HG02852 (cell line): ENCODE results near the gene TADA3.
"Not testable (repeated sequence)": the region's sequence is repeated elsewhere in the genome, so short reads cannot be mapped to it uniquely, and the experiment has no call there.

Source experiments
- ATAC-seq: cut with Tn5 transposase; IDR thresholded peaks from one replicate; pipeline ENCODE4 v1.9.1; 2021; ENCODE audit warnings: mild to moderate bottlenecking, moderate library complexity; ENCODE audit not compliant: unreplicated experiment

The TADA3 gene

DNA sequence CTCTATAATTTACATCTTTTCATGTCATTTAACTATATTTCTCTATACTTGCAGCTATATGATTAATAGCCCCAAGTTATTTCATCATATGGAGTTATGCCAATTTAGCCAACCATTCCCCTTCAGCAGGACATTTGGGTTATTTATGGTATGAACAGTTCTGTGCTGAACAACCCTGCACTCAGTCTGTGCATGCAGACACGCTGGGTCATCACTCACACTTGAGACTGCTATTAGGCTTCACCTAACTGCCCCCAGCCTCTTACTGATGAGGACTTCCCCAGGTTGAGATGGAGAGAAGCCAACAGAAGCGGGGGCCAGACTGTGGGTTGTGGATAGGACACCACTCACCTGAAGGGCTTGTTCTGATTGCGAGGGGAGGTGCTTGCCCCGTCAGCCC lies 7.3 kb downstream of the TADA3 start:
- no peak for ATAC-seq

DNA sequence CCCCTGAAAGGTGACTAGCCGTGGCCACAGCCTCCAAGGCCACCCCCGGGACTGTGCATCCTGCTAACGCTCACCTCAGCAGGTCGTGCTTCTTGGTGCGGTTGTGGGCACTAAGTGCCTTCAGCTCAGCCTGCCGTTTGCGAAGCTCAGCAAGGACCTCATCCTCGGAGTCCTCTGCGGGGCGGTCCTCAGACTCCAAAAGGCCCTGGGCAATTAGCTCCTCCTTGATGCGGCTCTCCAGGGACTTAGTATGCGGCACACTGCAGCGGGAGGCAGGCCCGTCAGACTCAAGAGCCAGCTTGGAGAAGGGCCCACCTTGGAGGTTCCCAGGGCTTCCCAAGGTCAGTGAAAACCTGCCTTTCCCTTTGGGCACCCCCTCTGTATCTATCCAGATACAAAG lies 8.3 kb downstream of the TADA3 start:
- no peak for ATAC-seq

- no peak for ATAC-seq
These were observed 9.5 kb downstream of the TADA3 start for GRCh38 chr3:9782770-9783169.

- no peak for ATAC-seq
These were observed 10.2 kb downstream of the TADA3 start for GRCh38 chr3:9781978-9782603.

- no peak for ATAC-seq
These were observed 10.7 kb downstream of the TADA3 start for GRCh38 chr3:9781551-9781950.

- ATAC-seq = no peak
These were observed 11.4 kb downstream of the TADA3 start for GRCh38 chr3:9780910-9781309.

- ATAC-seq = no peak
These were observed 11.8 kb downstream of the TADA3 start for GRCh38 chr3:9780458-9780812.

DNA sequence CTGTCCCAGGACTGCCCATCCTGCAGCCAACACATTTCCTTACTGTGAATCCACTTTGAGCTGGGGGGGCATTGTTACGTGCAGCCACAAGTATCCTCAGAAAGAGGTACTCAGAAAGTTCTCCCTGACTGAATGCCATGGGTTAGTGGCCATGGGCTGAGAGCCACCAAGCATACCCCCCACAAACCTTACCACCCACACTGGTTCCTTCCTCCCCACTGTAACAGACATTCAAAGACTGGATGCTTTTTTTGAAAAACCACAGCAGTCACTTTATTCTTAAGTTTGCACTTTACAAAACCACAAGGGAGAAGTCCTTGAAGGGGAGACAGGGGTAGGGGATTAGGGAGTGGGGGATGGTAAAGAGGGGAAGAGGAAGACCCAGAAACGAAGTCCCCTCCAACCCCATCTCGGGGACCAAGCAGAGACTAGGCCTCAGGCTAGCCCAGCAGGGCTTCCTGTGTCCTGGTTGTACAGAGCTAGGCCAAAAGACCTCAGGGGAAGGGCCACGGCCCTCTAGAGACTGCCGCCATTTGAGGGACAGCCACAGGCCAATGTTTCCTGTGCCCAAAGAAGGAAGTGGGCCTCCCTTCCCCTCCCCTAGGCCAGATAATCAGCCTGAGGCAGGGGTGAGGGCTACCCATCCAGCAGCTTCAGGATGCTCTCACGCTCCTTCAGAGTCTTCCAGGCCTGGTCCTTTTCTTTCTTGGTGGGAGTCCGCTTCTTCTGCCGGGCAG lies 12.4 kb downstream of the TADA3 start:
- peak; percentile 62 for ATAC-seq

DNA sequence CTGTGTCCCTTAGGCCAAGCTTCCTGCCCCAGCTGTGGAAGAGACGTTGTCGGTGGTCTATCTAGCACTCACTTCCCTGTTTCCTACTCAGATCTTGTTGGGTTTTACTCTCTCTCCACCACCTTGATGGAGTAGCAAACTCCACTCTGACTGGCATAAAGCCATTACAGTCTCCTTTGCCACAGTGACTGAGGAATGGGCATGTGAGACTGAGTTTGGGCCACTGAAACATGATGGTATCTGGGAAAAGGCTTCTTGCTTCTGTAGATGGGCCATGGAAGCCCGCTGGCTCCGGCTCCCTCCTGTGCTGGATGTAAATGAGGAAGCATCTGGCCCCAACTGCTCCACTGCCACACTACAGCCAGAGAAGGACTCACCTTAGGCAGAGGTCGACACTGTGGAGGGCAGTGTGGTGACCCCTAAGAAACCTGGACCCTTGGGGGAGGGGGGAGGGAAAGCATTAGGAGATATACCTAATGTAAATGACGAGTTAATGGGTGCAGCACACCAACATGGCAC lies 13.1 kb downstream of the TADA3 start:
- no peak for ATAC-seq

DNA sequence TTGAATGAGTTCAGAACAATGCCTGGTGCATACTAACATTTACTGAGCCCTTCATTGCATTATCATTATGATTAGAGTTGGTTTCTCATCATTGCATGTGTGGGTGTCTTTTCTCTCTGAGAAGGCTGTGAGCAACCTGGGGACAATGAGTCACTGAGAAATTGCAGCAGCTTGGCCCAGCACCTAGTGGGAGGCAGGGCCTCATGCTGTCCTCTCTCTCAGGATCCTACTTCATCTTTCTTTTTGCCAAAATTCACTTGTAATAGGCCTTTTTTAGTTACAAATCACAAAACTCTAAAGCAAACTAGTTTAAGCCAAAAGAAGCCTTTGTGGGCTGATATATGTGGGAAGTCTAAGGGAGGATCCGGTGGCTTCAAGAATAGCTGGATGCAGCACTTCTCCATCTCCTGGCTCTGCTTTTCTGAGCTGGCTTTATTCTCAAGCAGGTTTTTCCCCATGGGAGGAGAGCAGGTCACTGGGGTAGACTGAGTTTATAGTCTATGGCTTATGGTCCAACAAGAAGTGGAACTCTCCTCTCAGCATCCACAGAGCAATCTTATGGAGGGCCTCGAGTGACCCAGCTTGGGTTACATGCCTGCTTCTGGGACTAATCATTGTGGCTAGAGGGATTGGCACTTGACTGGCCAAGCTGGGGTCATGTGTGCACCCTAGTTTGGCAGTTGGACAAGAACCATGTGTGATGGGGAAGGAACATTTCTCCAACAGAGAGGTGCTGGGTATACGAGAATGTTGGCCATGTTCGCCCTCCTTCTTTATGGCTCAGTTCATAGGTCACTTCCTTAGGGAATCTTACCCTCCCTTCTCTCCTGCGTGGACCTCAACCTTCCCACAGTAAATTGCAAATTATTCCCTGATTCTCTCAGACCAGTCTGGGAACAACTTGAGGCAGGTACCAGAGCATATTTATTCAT lies 13.9 kb downstream of the TADA3 start:
- ATAC-seq = no peak

DNA sequence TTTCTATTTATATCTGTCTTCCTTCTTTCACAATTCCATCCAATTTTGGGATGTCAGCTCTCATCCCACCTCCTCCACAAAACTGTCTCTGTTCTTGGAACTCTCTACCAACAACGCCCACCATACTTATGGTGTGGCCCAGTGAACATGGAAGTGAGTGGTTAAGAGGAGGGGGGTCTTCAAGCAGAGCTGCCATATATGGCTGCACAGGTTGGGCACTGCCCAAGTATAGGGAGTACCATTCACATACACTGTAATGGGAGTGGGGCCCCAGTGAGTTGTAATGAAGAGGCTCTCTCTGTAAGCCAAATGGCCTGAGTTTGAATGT lies 14.6 kb downstream of the TADA3 start:
- ATAC-seq = no peak

GRCh38 chr3:9776896-9777693 lies 15.2 kb downstream of the TADA3 start:
- ATAC-seq = no peak

DNA sequence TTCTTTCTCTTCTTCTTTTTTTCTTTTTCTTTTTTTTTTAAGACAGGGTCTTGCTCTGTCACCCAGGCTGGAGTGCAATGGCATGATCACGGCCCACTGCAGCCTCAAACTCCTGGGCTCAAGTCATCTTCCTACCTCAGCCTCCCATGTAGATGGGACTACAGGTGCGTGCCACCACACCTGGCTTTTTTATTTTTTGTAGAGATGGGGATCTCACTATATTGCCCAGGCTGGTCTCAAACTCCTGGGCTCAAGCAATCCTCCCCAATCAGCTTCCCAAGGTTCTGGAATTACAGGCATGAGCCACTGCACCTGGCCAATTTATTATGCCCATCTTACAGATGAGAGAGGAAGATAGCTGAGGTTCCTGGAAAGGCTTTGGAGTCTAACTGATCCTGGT lies 21.3 kb downstream of the TADA3 start:
- not testable (repeated sequence) for ATAC-seq

- ATAC-seq = no peak
These were observed 21.9 kb downstream of the TADA3 start for GRCh38 chr3:9770276-9770812.

- peak; percentile 83 for ATAC-seq
These were observed 22.6 kb downstream of the TADA3 start, which contains the start of gene CAMK1 for GRCh38 chr3:9769426-9770275. TSS of gene CAMK1 (minus strand) at chr3:9769947. CDS start at chr3:9767749, 2,198 bp downstream.

DNA sequence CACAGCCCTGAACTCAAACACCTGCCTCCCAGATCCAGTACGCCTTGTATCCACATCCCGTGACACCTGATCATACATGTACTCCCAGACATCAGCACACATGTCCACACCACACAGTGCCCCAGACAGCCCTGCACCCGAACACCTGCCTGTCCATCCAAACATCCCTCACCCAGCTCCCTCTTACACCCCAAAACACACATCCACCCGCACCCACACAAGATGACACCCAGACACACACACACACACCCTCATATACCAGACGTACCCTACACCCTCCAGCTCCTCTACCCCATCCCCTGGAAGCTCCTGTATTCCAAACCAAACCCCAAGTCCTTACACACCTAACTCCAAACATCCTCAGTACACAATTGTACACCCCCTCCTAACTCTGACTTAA lies 23.3 kb downstream of the TADA3 start:
- ATAC-seq = no peak

DNA sequence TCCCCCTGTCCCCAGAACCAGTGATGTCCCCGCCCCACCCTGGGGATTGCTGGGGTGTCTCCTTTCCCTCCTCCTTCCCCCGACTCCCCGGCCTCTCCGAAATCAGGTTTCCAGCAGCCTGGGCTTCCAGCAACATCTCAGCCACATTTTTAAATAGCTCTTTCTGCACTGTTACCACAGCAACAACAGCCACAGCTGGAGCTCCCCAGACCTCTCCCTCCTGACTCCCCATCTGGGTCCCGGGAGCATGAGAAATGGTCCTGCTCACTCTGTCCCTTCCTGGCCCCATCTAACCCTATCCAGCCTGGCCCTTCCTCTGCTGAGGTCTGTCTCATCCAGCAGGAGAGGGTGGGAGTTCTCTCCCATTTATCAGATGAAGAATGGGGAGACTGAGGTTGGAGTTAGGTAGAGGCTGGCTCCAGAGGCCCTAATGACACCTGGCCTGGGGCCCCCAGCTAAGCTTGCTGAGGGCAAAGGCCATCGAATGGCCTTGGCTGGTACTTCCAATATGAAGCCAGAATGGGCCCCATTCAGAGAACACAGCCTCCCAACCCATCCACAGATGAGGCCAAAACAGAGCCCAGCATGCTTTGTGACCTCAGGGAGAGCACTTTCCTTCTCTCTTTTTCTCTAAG lies 24.0 kb downstream of the TADA3 start:
- no peak for ATAC-seq

GRCh38 chr3:9767418-9767817 lies 24.9 kb downstream of the TADA3 start:
- no peak for ATAC-seq

- no peak for ATAC-seq
These were observed 26.4 kb downstream of the TADA3 start for GRCh38 chr3:9765865-9766264.
